Measurements from ENCODE around the gene FAM13A. TPM values are rescaled to one million over a fixed set of nuclear protein-coding genes. Genes with fewer than 3 reads are reported as not detected.

Gene FAM13A
- total and polyA plus RNA-seq, 11 donors: 3.7 to 30.4 (median 11.5) TPM

DNA sequence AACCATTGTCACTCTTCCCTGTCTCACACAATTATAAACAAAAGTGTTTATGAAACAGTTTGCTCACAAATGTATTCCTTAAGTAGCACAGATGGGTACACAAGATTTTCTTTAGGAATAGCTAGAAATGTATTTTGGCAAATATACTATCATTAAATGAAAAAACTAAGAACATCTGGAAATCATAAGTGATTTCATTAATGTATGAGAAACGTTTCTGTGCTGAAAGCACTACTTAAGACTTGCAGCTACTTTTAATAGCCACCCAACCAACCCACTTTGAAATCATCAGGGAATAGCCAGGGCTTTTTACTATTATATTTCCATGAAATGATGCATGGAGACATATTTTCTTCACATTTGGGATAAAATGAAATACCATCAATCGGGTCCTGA is 297.1 kb downstream of the FAM13A start:
- peak overlapping the region in 1 of 12 donors; percentile 44 for H3K4me3 ChIP-seq

DNA sequence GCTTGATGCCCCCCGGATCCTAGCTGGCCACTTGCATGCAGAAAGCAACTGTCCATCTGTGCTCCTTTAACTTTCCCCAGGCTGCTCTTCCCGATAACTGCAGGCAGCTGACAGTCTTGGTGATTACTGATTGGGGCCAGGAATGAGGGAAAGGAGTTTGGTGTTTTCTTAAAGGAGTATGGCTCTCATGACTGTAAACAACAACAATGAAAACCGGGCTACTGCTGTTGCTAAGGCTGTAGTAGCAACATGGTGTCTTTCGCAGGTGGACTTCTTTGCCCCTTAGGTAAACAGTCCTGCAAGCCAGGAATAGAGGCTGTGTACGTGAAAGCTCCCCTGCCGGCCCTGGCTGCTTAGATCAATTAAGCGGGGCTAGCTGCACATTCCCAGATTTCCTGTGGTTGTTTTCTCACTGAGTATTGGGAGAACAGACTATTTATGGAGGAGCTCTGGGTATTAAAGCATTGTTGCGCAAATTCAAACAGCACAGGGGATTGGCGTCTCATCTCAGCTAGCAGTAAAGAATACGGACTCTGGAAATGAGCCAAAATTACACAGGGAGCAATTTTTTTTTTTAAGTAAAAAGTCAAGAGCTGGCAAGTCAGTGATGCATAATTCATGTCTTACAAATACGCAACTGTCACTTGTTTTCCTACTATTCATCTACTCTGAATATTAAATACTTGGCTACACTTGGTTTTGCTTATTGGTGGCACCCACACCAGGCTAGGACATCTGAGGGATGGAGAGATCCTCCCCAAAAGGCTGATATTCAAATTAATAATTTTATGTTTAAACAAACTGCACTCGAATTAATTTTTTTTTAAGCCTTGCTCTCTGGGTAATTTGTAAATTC is 297.7 kb downstream of the FAM13A start:
- Histone ChIP-seq H3K27ac (peak overlapping the region in 10 of 12 donors; percentile 4 to 49 (median 15)), H3K4me1 (peaks cover 0 to 37% (median 22%) of the 10 kb centered on the region in 12 donors), H3K9me3 (no peaks in the 10 kb centered on the region), H3K27me3 (no peaks in the 10 kb centered on the region), H3K4me3 (peak overlapping the region in 9 of 12 donors; percentile 6 to 45 (median 30)), H3K36me3 (peaks cover 0 to 31% (median 14%) of the 10 kb centered on the region in 9 donors)
- intact Hi-C loops (cut with DNase I): loop anchor here in 1 of 10 donors (5.0 kb wide), 1 partner anchor 37 kb away; no protein-coding TSS in a partner anchor
- DNase-seq (no peak), ATAC-seq (peak; percentile 28 to 63 (median 52))
- 30 to 45% (median 34%) methylated on average over 12 of the region's 12 CpGs for WGBS, 4 donors
- TF ChIP-seq, protein P1, sequence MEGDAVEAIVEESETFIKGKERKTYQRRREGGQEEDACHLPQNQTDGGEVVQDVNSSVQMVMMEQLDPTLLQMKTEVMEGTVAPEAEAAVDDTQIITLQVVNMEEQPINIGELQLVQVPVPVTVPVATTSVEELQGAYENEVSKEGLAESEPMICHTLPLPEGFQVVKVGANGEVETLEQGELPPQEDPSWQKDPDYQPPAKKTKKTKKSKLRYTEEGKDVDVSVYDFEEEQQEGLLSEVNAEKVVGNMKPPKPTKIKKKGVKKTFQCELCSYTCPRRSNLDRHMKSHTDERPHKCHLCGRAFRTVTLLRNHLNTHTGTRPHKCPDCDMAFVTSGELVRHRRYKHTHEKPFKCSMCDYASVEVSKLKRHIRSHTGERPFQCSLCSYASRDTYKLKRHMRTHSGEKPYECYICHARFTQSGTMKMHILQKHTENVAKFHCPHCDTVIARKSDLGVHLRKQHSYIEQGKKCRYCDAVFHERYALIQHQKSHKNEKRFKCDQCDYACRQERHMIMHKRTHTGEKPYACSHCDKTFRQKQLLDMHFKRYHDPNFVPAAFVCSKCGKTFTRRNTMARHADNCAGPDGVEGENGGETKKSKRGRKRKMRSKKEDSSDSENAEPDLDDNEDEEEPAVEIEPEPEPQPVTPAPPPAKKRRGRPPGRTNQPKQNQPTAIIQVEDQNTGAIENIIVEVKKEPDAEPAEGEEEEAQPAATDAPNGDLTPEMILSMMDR (IDR thresholded peaks at IDR 0.05): no peak
- TF ChIP-seq POLR2A (IDR thresholded peaks at IDR 0.05): no peak

More for the DNA sequence above, 297.1 kb downstream of the FAM13A start:
- intact Hi-C loops (cut with DNase I): loop anchor here in 2 of 10 donors (5.0 to 10.0 kb wide), 3 partner anchors 38 to 55 kb away; no protein-coding TSS in a partner anchor
- no peak for DNase-seq
- TF ChIP-seq POLR2A (IDR thresholded peaks at IDR 0.05): no peak
- TF ChIP-seq, protein P1 (IDR thresholded peaks at IDR 0.05): no peak
- peaks cover 0 to 32% (median 14%) of the 10 kb centered on the region in 9 donors for H3K36me3 ChIP-seq
- no peaks in the 10 kb centered on the region for H3K9me3 ChIP-seq
- peak overlapping the region in 6 of 12 donors; percentile 6 to 41 (median 12) for H3K27ac ChIP-seq
- H3K27me3 ChIP-seq: no peaks in the 10 kb centered on the region
- ATAC-seq: no peak
- H3K4me1 ChIP-seq: peaks cover under 1 to 36% (median 23%) of the 10 kb centered on the region in 12 donors
- 53 to 66% (median 62%) methylated on average over 2 of the region's 2 CpGs for WGBS, 4 donors

DNA sequence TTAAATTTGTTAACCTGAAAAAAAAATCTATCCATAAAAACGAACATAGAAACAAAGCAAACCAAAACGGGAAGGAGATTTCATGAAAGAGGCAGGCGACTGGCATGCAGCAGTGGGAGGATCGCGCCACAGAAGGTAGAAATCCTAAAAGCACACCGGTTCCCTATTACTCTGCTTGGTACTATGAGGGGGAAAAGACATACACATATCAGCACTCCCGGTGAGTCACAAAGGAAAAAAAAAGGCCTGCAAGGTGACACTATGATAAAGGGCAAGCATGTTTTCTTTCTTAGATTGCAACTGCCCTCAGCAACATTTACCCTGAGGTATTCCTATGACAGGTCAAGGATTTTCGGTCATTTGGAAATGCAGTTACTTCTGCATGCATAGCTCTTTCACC is 298.7 kb downstream of the FAM13A start:
- Histone ChIP-seq H3K36me3 (peaks cover 0 to 31% (median 11%) of the 10 kb centered on the region in 9 donors), H3K4me1 (peaks cover 4 to 43% (median 25%) of the 10 kb centered on the region in 12 donors), H3K4me3 (peak overlapping the region in 6 of 12 donors; percentile 24 to 45 (median 35)), H3K27me3 (no peaks in the 10 kb centered on the region), H3K9me3 (no peaks in the 10 kb centered on the region), H3K27ac (no peak overlapping the region)
- ATAC-seq (peak in 3 of 4 donors; percentile 14 to 41 (median 25)), DNase-seq (no peak)
- intact Hi-C loops (cut with DNase I): loop anchor here in 1 of 10 donors (5.0 kb wide), 1 partner anchor 36 kb away; no protein-coding TSS in a partner anchor
- WGBS, 4 donors: 54 to 66% (median 60%) methylated on average over 8 of the region's 8 CpGs
- TF ChIP-seq, protein P1 (IDR thresholded peaks at IDR 0.05): no peak

DNA sequence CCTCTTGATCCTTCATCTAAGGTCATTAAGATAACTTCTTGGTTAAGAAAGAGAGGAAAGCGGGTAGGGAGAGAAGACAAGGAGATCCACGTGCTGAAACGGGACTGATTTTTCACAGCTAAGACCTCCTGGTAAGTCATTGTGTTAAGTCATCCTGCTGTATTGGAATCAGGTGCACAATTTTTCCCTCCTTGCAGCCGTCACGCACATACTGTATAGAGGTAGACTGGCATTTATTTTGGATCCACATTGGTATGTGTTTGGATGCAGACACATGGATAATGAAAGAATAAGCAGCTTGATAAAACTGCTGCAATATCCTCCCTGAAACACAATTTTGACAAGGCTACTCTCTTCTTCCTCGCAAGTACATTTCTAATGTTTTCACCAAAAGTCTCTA is 299.2 kb downstream of the FAM13A start:
- ATAC-seq: no peak
- Histone ChIP-seq H3K36me3 (peaks cover 0 to 31% (median 10%) of the 10 kb centered on the region in 9 donors), H3K27me3 (no peaks in the 10 kb centered on the region), H3K4me1 (peaks cover 4 to 43% (median 25%) of the 10 kb centered on the region in 12 donors), H3K4me3 (peak overlapping the region in 1 of 12 donors; percentile 32), H3K9me3 (no peaks in the 10 kb centered on the region), H3K27ac (no peak overlapping the region)
- TF ChIP-seq POLR2A (IDR thresholded peaks at IDR 0.05): no peak
- TF ChIP-seq, protein P1 (IDR thresholded peaks at IDR 0.05): no peak
- intact Hi-C loops (cut with DNase I): loop anchor here in 1 of 10 donors (5.0 kb wide), 1 partner anchor 35 kb away; no protein-coding TSS in a partner anchor
- DNase-seq: no peak
- 81 to 85% (median 85%) methylated on average over 6 of the region's 6 CpGs for WGBS, 4 donors

Data from heart left ventricle (tissue), 16 donors.